ENCODE data around the gene SLCO4A1. TPM values are rescaled to one million over a fixed set of nuclear protein-coding genes. Genes with fewer than 3 reads are reported as not detected.

SLCO4A1 gene
- total RNA-seq, 2 experiments from 2014 or later, result 55.0 to 56.9 TPM

GRCh38 chr20:62666736-62667529 is 24.6 kb downstream of the SLCO4A1 start:
- Mint-ChIP-seq H3K4me3 (no peak overlapping the region), H3K36me3 (peaks cover 14% of the 10 kb centered on the region), H3K9me3 (no peaks in the 10 kb centered on the region), H3K27me3 (no peaks in the 10 kb centered on the region), H3K4me1 (peaks cover 7% of the 10 kb centered on the region), H3K27ac (no peak overlapping the region)
- no peak for DNase-seq

- no peaks in the 10 kb centered on the region for H3K9me3 Mint-ChIP-seq
- H3K4me1 Mint-ChIP-seq, result peaks cover 7% of the 10 kb centered on the region
- H3K36me3 Mint-ChIP-seq, result peaks cover 14% of the 10 kb centered on the region
- no peaks in the 10 kb centered on the region for H3K27me3 Mint-ChIP-seq
- DNase-seq, result no peak
- H3K4me3 Mint-ChIP-seq, result no peak overlapping the region
- no peak overlapping the region for H3K27ac Mint-ChIP-seq
Measured at GRCh38 chr20:62667530-62668440, 25.5 kb downstream of the SLCO4A1 start.

GRCh38 chr20:62668441-62669027 is 26.2 kb downstream of the SLCO4A1 start:
- H3K9me3 Mint-ChIP-seq, result no peaks in the 10 kb centered on the region
- H3K4me1 Mint-ChIP-seq, result peaks cover 7% of the 10 kb centered on the region
- no peak overlapping the region for H3K27ac Mint-ChIP-seq
- no peak for DNase-seq
- H3K36me3 Mint-ChIP-seq, result peaks cover 14% of the 10 kb centered on the region
- no peak overlapping the region for H3K4me3 Mint-ChIP-seq
- H3K27me3 Mint-ChIP-seq, result no peaks in the 10 kb centered on the region

GRCh38 chr20:62669249-62669648 is 26.9 kb downstream of the SLCO4A1 start:
- H3K27me3 Mint-ChIP-seq, result no peaks in the 10 kb centered on the region
- peaks cover 7% of the 10 kb centered on the region for H3K4me1 Mint-ChIP-seq
- H3K36me3 Mint-ChIP-seq, result peaks cover 14% of the 10 kb centered on the region
- no peak overlapping the region for H3K4me3 Mint-ChIP-seq
- no peaks in the 10 kb centered on the region for H3K9me3 Mint-ChIP-seq
- H3K27ac Mint-ChIP-seq, result no peak overlapping the region
- no peak for DNase-seq

GRCh38 chr20:62670156-62670555 is 27.9 kb downstream of the SLCO4A1 start:
- H3K4me1 Mint-ChIP-seq, result peaks cover 7% of the 10 kb centered on the region
- H3K27ac Mint-ChIP-seq, result no peak overlapping the region
- no peak for DNase-seq
- H3K9me3 Mint-ChIP-seq, result no peaks in the 10 kb centered on the region
- H3K4me3 Mint-ChIP-seq, result no peak overlapping the region
- H3K27me3 Mint-ChIP-seq, result no peaks in the 10 kb centered on the region
- H3K36me3 Mint-ChIP-seq, result peaks cover 14% of the 10 kb centered on the region

- H3K27me3 Mint-ChIP-seq, result no peaks in the 10 kb centered on the region
- H3K4me3 Mint-ChIP-seq, result no peak overlapping the region
- DNase-seq, result no peak
- H3K27ac Mint-ChIP-seq, result no peak overlapping the region
- no peaks in the 10 kb centered on the region for H3K9me3 Mint-ChIP-seq
- peaks cover 14% of the 10 kb centered on the region for H3K36me3 Mint-ChIP-seq
- peaks cover 7% of the 10 kb centered on the region for H3K4me1 Mint-ChIP-seq
Measured at GRCh38 chr20:62670998-62671397, 28.7 kb downstream of the SLCO4A1 start.

GRCh38 chr20:62671765-62672164 is 29.5 kb downstream of the SLCO4A1 start:
- H3K27me3 Mint-ChIP-seq, result no peaks in the 10 kb centered on the region
- no peak overlapping the region for H3K27ac Mint-ChIP-seq
- peaks cover 7% of the 10 kb centered on the region for H3K4me1 Mint-ChIP-seq
- DNase-seq, result no peak
- H3K9me3 Mint-ChIP-seq, result no peaks in the 10 kb centered on the region
- no peak overlapping the region for H3K4me3 Mint-ChIP-seq
- peaks cover 13% of the 10 kb centered on the region for H3K36me3 Mint-ChIP-seq

- H3K27me3 Mint-ChIP-seq, result peaks cover 6% of the 10 kb centered on the region
- H3K9me3 Mint-ChIP-seq, result no peaks in the 10 kb centered on the region
- peaks cover 5% of the 10 kb centered on the region for H3K36me3 Mint-ChIP-seq
- no peak for DNase-seq
- H3K4me3 Mint-ChIP-seq, result no peak overlapping the region
- H3K4me1 Mint-ChIP-seq, result peaks cover 10% of the 10 kb centered on the region
- H3K27ac Mint-ChIP-seq, result no peak overlapping the region
Measured at GRCh38 chr20:62674370-62674769, 32.1 kb downstream of the SLCO4A1 start.

GRCh38 chr20:62675156-62675876 is 33.0 kb downstream of the SLCO4A1 start:
- Mint-ChIP-seq H3K4me1 (peaks cover 3% of the 10 kb centered on the region), H3K27me3 (peaks cover 6% of the 10 kb centered on the region), H3K36me3 (peaks cover 5% of the 10 kb centered on the region), H3K9me3 (peaks cover 1% of the 10 kb centered on the region), H3K4me3 (no peak overlapping the region), H3K27ac (no peak overlapping the region)
- DNase-seq, result no peak

GRCh38 chr20:62675877-62676260 is 33.6 kb downstream of the SLCO4A1 start:
- H3K27me3 Mint-ChIP-seq, result peaks cover 6% of the 10 kb centered on the region
- no peak overlapping the region for H3K4me3 Mint-ChIP-seq
- DNase-seq, result no peak

GRCh38 chr20:62676976-62677375 is 34.7 kb downstream of the SLCO4A1 start:
- Mint-ChIP-seq H3K4me3 (no peak overlapping the region), H3K4me1 (peaks cover 3% of the 10 kb centered on the region), H3K27me3 (peaks cover 6% of the 10 kb centered on the region), H3K9me3 (peaks cover 1% of the 10 kb centered on the region), H3K27ac (no peak overlapping the region), H3K36me3 (no peaks in the 10 kb centered on the region)
- no peak for DNase-seq

More at GRCh38 chr20:62675877-62676260, 33.6 kb downstream of the SLCO4A1 start:
- Mint-ChIP-seq H3K9me3 (peaks cover 1% of the 10 kb centered on the region), H3K27ac (no peak overlapping the region), H3K36me3 (peaks cover 2% of the 10 kb centered on the region), H3K4me1 (peaks cover 3% of the 10 kb centered on the region)

- H3K27me3 Mint-ChIP-seq, result peaks cover 6% of the 10 kb centered on the region
- peaks cover 1% of the 10 kb centered on the region for H3K9me3 Mint-ChIP-seq
- H3K4me3 Mint-ChIP-seq, result no peak overlapping the region
- DNase-seq, result no peak
- H3K27ac Mint-ChIP-seq, result no peak overlapping the region
- H3K4me1 Mint-ChIP-seq, result peaks cover 3% of the 10 kb centered on the region
- H3K36me3 Mint-ChIP-seq, result no peaks in the 10 kb centered on the region
Measured at GRCh38 chr20:62677678-62678077, 35.4 kb downstream of the SLCO4A1 start.

- H3K4me1 Mint-ChIP-seq, result peaks cover 3% of the 10 kb centered on the region
- no peak overlapping the region for H3K27ac Mint-ChIP-seq
- DNase-seq, result no peak
- peaks cover 6% of the 10 kb centered on the region for H3K27me3 Mint-ChIP-seq
- H3K4me3 Mint-ChIP-seq, result no peak overlapping the region
- no peaks in the 10 kb centered on the region for H3K36me3 Mint-ChIP-seq
- H3K9me3 Mint-ChIP-seq, result peaks cover 1% of the 10 kb centered on the region
Measured at GRCh38 chr20:62678553-62678952, 36.2 kb downstream of the SLCO4A1 start.

GRCh38 chr20:62679978-62680589 is 37.8 kb downstream of the SLCO4A1 start:
- peaks cover 6% of the 10 kb centered on the region for H3K27me3 Mint-ChIP-seq
- peaks cover 3% of the 10 kb centered on the region for H3K4me1 Mint-ChIP-seq
- H3K4me3 Mint-ChIP-seq, result no peak overlapping the region
- H3K27ac Mint-ChIP-seq, result no peak overlapping the region
- H3K36me3 Mint-ChIP-seq, result no peaks in the 10 kb centered on the region
- H3K9me3 Mint-ChIP-seq, result peaks cover 1% of the 10 kb centered on the region
- DNase-seq, result no peak

Data from activated naive CD8-positive, alpha-beta T cell treated with anti-CD3 and anti-CD28 coated beads for 36 hours (primary cell).